Measurements from ENCODE around the gene PCDHA7.

DNA sequence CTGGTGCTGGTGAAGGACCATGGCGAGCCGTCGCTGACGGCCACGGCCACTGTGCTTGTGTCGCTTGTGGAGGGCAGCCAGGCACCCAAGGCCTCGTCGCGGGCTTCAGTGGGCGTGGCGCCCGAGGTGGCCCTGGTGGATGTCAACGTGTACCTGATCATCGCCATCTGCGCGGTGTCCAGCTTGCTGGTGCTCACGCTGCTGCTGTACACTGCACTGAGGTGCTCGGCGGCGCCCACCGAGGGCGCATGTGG lies 23.8 kb downstream of the PCDHA7 start:
- TF ChIP-seq, protein P1, sequence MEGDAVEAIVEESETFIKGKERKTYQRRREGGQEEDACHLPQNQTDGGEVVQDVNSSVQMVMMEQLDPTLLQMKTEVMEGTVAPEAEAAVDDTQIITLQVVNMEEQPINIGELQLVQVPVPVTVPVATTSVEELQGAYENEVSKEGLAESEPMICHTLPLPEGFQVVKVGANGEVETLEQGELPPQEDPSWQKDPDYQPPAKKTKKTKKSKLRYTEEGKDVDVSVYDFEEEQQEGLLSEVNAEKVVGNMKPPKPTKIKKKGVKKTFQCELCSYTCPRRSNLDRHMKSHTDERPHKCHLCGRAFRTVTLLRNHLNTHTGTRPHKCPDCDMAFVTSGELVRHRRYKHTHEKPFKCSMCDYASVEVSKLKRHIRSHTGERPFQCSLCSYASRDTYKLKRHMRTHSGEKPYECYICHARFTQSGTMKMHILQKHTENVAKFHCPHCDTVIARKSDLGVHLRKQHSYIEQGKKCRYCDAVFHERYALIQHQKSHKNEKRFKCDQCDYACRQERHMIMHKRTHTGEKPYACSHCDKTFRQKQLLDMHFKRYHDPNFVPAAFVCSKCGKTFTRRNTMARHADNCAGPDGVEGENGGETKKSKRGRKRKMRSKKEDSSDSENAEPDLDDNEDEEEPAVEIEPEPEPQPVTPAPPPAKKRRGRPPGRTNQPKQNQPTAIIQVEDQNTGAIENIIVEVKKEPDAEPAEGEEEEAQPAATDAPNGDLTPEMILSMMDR (IDR thresholded peaks at IDR 0.05; ENCODE audit: insufficient read depth, low read length, poor library complexity, severe bottlenecking), result no peak
- TF ChIP-seq EZH2phosphoT487 (conservative IDR thresholded peaks at IDR 0.05; ENCODE audit: low read length), result no peak

Measured in SU-DHL-6 (cell line).